Endothelial cell of umbilical vein (primary cell): ENCODE results near the gene BNC2. TPM values are rescaled to one million over a fixed set of nuclear protein-coding genes. Genes with fewer than 3 reads are reported as not detected.

Experiments
- BruUV-seq: library from RNA; stranded (reverse); fragments of 400-500 nt; replicated peaks from 2 replicates; lab custom pipeline; 2021; lab: Mats Ljungman, UMichigan
- CTCF ChIA-PET: fragments of 300-600, 350-600 bp; sonication (Branson Sonifier 250); formaldehyde crosslinking; loops from one replicate; lab custom pipeline; 2021; ENCODE audit warnings: antibody characterized with exemption, inconsistent platforms; lab: Charles Lee
- POLR2A ChIA-PET: fragments of 300-600, 350-600 bp; sonication (Branson Sonifier 250); formaldehyde crosslinking; loops from one replicate; lab custom pipeline; 2021; ENCODE audit warnings: antibody characterized with exemption, inconsistent platforms; lab: Charles Lee
- DNase-seq: peaks from one replicate; pipeline ENCODE4 v3.0.0-alpha.2; 2011; ENCODE audit warnings: low read depth, low spot score
- FAIRE-seq: peaks from 2 replicates; lab custom pipeline; 2011; peaks lifted over from hg19 to GRCh38; lab: Jason Lieb, UNC
- H2AFZ ChIP-seq: 2 replicates; pipeline ENCODE4 v1.6.0; 2012; ENCODE audit warnings: low read depth, low read length, control low read depth, inconsistent platforms
- H3K27ac ChIP-seq: 2 replicates; pipeline ENCODE4 v1.5.1; 2011; ENCODE audit warnings: low read depth, mild to moderate bottlenecking, control low read depth, low read length, moderate library complexity; ENCODE audit not compliant: insufficient read depth
- H3K27me3 ChIP-seq, 2 experiments: 2 replicates each; pipeline versions ENCODE4 v1.6.0 to v1.6.1; 2011; ENCODE audit warnings: low read length in 2 of 2, mixed read lengths in 1 of 2; ENCODE audit not compliant: control insufficient read depth in 2 of 2, insufficient read depth in 2 of 2
- H3K36me3 ChIP-seq, 2 experiments: 2 replicates in 1 of 2; 3 replicates in 1 of 2; pipeline ENCODE4 v1.5.1; 2011; ENCODE audit warnings: low read length in 2 of 2, mild to moderate bottlenecking in 1 of 2, moderate library complexity in 1 of 2; ENCODE audit not compliant: control insufficient read depth in 2 of 2, insufficient read depth in 2 of 2; ENCODE audit errors: extremely low read depth in 1 of 2
- H3K4me1 ChIP-seq: 3 replicates; pipeline ENCODE4 v1.5.1; 2011; ENCODE audit warnings: mild to moderate bottlenecking, low read length; ENCODE audit not compliant: control insufficient read depth, insufficient read depth; ENCODE audit errors: extremely low read depth
- H3K4me2 ChIP-seq: 2 replicates; pipeline ENCODE4 v1.6.1; 2011; ENCODE audit warnings: low read length, control low read depth, mixed read lengths; ENCODE audit not compliant: insufficient read depth
- H3K4me3 ChIP-seq, 3 experiments: fragments of 200-600 bp in 1 of 3; sonication (generic), shearing (Covaris generic) in 1 of 3; replicated peaks in 1 of 3; 2 replicates each; pipeline ENCODE4 v1.5.1; 2011 to 2016; ENCODE audit warnings: control low read depth in 3 of 3, low read length in 3 of 3, mild to moderate bottlenecking in 2 of 3, inconsistent platforms in 1 of 3, low read depth in 1 of 3, moderate library complexity in 1 of 3; ENCODE audit not compliant: insufficient read depth in 1 of 3
- H3K79me2 ChIP-seq: 2 replicates; pipeline ENCODE4 v1.6.0; 2012; ENCODE audit warnings: low read length, inconsistent platforms; ENCODE audit not compliant: control insufficient read depth, insufficient read depth
- H3K9ac ChIP-seq: replicated peaks from 2 replicates; pipeline ENCODE3; 2011; ENCODE audit warnings: low read length, control low read depth; ENCODE audit not compliant: insufficient read depth; ENCODE audit errors: extremely low read depth
- H3K9me1 ChIP-seq: replicated peaks from 3 replicates; pipeline ENCODE4 v1.6.0; 2011; ENCODE audit warnings: mild to moderate bottlenecking, low read length; ENCODE audit not compliant: control insufficient read depth, insufficient read depth; ENCODE audit errors: extremely low read depth
- H3K9me3 ChIP-seq: replicated peaks from 2 replicates; pipeline ENCODE4 v1.5.1; 2012; ENCODE audit warnings: low read length, inconsistent platforms; ENCODE audit not compliant: control insufficient read depth, insufficient read depth
- H4K20me1 ChIP-seq: replicated peaks from 2 replicates; pipeline ENCODE3; 2011; ENCODE audit warnings: mild to moderate bottlenecking, low read length; ENCODE audit not compliant: control insufficient read depth, insufficient read depth; ENCODE audit errors: extremely low read depth
- EZH2 ChIP-seq: IDR thresholded peaks from 2 replicates; pipeline ENCODE4 v1.6.1; 2012; ENCODE audit warnings: borderline replicate concordance, low read depth, mild to moderate bottlenecking, moderate library complexity, low read length, inconsistent platforms; ENCODE audit not compliant: severe bottlenecking
- FOS ChIP-seq: IDR thresholded peaks from 2 replicates; pipeline ENCODE4 v1.6.1; 2011; ENCODE audit warnings: mild to moderate bottlenecking, low read length, moderate library complexity, borderline replicate concordance; ENCODE audit not compliant: insufficient read depth
- GATA2 ChIP-seq: IDR thresholded peaks from 2 replicates; pipeline ENCODE4 v1.7.0; 2011; ENCODE audit warnings: low read depth, mild to moderate bottlenecking, moderate library complexity, mixed read lengths, low read length; ENCODE audit not compliant: insufficient read length, insufficient read depth
- JUN ChIP-seq: IDR thresholded peaks from 2 replicates; pipeline ENCODE4 v1.6.1; 2011; ENCODE audit warnings: borderline replicate concordance, low read depth; ENCODE audit not compliant: insufficient read length, insufficient read depth
- MYC ChIP-seq: IDR thresholded peaks from one replicate; pipeline ENCODE4 v1.6.1; 2011; ENCODE audit warnings: mild to moderate bottlenecking, low read depth, low read length
- POLR2A ChIP-seq: IDR thresholded peaks from 2 replicates; pipeline ENCODE4 v1.6.1; 2012; ENCODE audit warnings: low read depth, mild to moderate bottlenecking, control low read depth, low read length
- POLR2AphosphoS5 ChIP-seq: IDR thresholded peaks from 2 replicates; pipeline ENCODE4 v1.6.1; 2012; ENCODE audit warnings: low read depth, mild to moderate bottlenecking, control low read depth, low read length, moderate library complexity; ENCODE audit not compliant: insufficient read depth
- dilution Hi-C: fragments of 300-500 bp; cut with MboI; formaldehyde crosslinking; loops from one replicate; pipeline ENCODE4 v1.15.0; 2019; ENCODE audit warnings: low sequenced_read_pairs; ENCODE audit not compliant: extremely low pct_ligation_motif_present
- intact Hi-C: fragments of 100-400 bp; cut with micrococcal nuclease; formaldehyde crosslinking; loops from one replicate; pipeline ENCODE4 v1.10.0; 2022
- polyA plus RNA-seq, 4 experiments: library from polyadenylated mRNA; depleted of rRNA in 3 of 4; stranded (reverse) in 3 of 4; unstranded in 1 of 4; fragments of >200 nt; gene quantifications; 2 replicates each; pipeline versions ENCODE4 v1.2.1 to v1.2.3, GENCODE V29; 2011 to 2012; ENCODE audit warnings: missing spikeins in 1 of 4
- total RNA-seq: library from RNA; stranded (reverse); gene quantifications from 2 replicates; pipeline ENCODE4 v1.2.3, GENCODE V29; 2021
- TF ChIP-seq, protein P1 (sequence below), 2 donors: IDR thresholded peaks; 1 replicate in 1 of 2; 2 replicates in 1 of 2; pipeline ENCODE4 v1.5.1; 2011; ENCODE audit warnings: low read length in 2 of 2, mild to moderate bottlenecking in 2 of 2, moderate library complexity in 2 of 2, control low read depth in 1 of 2, inconsistent platforms in 1 of 2, low read depth in 1 of 2; ENCODE audit not compliant: insufficient read depth in 1 of 2; ENCODE audit errors: extremely low read depth in 1 of 2
- TF ChIP-seq, protein P2 (sequence below): IDR thresholded peaks from 2 replicates; pipeline ENCODE4 v1.6.1; 2011; ENCODE audit not compliant: insufficient read depth, insufficient read length

Gene BNC2
- total and polyA plus RNA-seq, 2 donors (not counting 3 experiments of a cell fraction or from before 2014, with no cell fraction given) = 12.1 to 34.3 TPM

DNA sequence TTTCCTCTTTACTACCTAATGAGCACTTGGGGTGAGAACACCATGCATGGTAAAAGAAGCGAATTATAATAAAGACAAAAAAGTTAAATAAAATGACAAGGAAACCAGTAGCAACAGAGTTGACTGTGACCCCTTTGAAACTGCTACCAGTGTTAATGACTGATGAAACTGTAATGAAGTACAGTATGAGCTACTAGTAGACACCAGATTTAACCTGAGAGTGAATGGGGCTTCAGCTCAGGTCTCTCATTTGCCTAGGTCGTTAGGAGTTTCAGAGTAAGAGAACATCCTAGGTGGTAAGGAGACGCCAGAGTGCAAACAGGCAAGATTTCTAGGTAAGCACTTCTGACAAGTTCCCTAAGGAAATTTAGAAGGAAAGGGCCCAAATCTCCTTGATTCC lies 346.4 kb downstream of the BNC2 start:
- H3K9ac ChIP-seq = no peak overlapping the region
- no peak overlapping the region for H3K4me3 ChIP-seq
- no peak for FAIRE-seq
- BruUV-seq = no TSS peak
- peaks cover 4% of the 10 kb centered on the region for H3K79me2 ChIP-seq
- no peaks in the 10 kb centered on the region for H3K27me3 ChIP-seq
- H3K9me3 ChIP-seq = no peaks in the 10 kb centered on the region
- intact Hi-C loops = no loop called here
- dilution Hi-C loops = no loop called here
- H3K4me1 ChIP-seq = peaks cover 48% of the 10 kb centered on the region
- no peak overlapping the region for H3K4me2 ChIP-seq
- ChIA-PET CTCF (interaction anchor here (0.8 kb wide), 1 partner anchor 9 kb away, joined by 3 read pairs; no protein-coding TSS in a partner anchor), POLR2A (interaction anchor here (0.5 kb wide), 1 partner anchor 8 kb away, joined by 3 read pairs; no protein-coding TSS in a partner anchor)
- no peak overlapping the region for H2AFZ ChIP-seq
- no peaks in the 10 kb centered on the region for H4K20me1 ChIP-seq
- TF ChIP-seq GATA2 = no peak
- TF ChIP-seq, protein P1, sequence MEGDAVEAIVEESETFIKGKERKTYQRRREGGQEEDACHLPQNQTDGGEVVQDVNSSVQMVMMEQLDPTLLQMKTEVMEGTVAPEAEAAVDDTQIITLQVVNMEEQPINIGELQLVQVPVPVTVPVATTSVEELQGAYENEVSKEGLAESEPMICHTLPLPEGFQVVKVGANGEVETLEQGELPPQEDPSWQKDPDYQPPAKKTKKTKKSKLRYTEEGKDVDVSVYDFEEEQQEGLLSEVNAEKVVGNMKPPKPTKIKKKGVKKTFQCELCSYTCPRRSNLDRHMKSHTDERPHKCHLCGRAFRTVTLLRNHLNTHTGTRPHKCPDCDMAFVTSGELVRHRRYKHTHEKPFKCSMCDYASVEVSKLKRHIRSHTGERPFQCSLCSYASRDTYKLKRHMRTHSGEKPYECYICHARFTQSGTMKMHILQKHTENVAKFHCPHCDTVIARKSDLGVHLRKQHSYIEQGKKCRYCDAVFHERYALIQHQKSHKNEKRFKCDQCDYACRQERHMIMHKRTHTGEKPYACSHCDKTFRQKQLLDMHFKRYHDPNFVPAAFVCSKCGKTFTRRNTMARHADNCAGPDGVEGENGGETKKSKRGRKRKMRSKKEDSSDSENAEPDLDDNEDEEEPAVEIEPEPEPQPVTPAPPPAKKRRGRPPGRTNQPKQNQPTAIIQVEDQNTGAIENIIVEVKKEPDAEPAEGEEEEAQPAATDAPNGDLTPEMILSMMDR (IDR thresholded peaks at IDR 0.05; ENCODE audit: extremely low read depth in 1 of 2, insufficient read depth in 1 of 2, low read depth in 1 of 2, low read length in 2 of 2) = no peak
- TF ChIP-seq, protein P2, sequence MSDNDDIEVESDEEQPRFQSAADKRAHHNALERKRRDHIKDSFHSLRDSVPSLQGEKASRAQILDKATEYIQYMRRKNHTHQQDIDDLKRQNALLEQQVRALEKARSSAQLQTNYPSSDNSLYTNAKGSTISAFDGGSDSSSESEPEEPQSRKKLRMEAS = no peak
- no peak for TF ChIP-seq POLR2AphosphoS5
- no peak for TF ChIP-seq FOS
- no peak for TF ChIP-seq POLR2A
- TF ChIP-seq EZH2 = no peak
- no peak for TF ChIP-seq MYC
- TF ChIP-seq JUN = no peak
- H3K27ac ChIP-seq = no peak overlapping the region
- DNase-seq = no peak
- H3K36me3 ChIP-seq = no peaks in the 10 kb centered on the region
- no peaks in the 10 kb centered on the region for H3K9me1 ChIP-seq
